HepG2 (cell line): ENCODE measurements around the gene TPP2. TPM values are rescaled to one million over a fixed set of nuclear protein-coding genes. Genes with fewer than 3 reads are reported as not detected.

Source experiments
- ATAC-seq: fragments of 200-7000 bp; cut with Tn5 transposase; 3 replicates; pipeline ENCODE4 v1.9.1; 2020; ENCODE audit warnings: mild to moderate bottlenecking, moderate library complexity
- BruUV-seq: library from RNA; stranded (reverse); fragments of 400-500 nt; replicated peaks from 2 replicates; lab custom pipeline; 2021; lab: Mats Ljungman, UMichigan
- CTCF ChIA-PET: fragments of 300-600 bp; formaldehyde crosslinking; extraction: SDS; loops from one replicate; lab custom pipeline; 2021; ENCODE audit warnings: low total read pairs, inconsistent platforms, low intra/inter-chr PET ratio; lab: Yijun Ruan, JAX
- POLR2A ChIA-PET: fragments of 350-600 bp; sonication (Branson Sonifier 250); formaldehyde crosslinking; loops from one replicate; lab custom pipeline; 2020; ENCODE audit warnings: antibody characterized with exemption, inconsistent platforms; lab: Yijun Ruan, JAX
- DNase-seq: peaks from one replicate; pipeline ENCODE4 v3.0.0-alpha.2; 2015; ENCODE audit warnings: low spot score
- FAIRE-seq: peaks from 3 replicates; lab custom pipeline; 2011; peaks lifted over from hg19 to GRCh38; lab: Jason Lieb, UNC
- H2AFZ ChIP-seq: one replicate; pipeline ENCODE4 v1.6.1; 2011; ENCODE audit warnings: low read length, inconsistent platforms
- H3K27ac ChIP-seq: fragments of 300-600 bp; 3 replicates; pipeline ENCODE4 v1.8.0; 2011; ENCODE audit warnings: mixed run types, mild to moderate bottlenecking, mixed read lengths, low read length, inconsistent platforms; ENCODE audit not compliant: insufficient read depth; ENCODE audit errors: extremely low read length
- H3K27me3 ChIP-seq, 2 experiments: fragments of 200-600 bp in 1 of 2; 2 replicates in 1 of 2; 3 replicates in 1 of 2; pipeline versions ENCODE4 v1.6.0 to v1.8.0; 2011; ENCODE audit warnings: low read length in 2 of 2, mild to moderate bottlenecking in 2 of 2, moderate library complexity in 2 of 2, inconsistent platforms in 1 of 2; ENCODE audit not compliant: insufficient read depth in 2 of 2, control insufficient read depth in 1 of 2
- H3K36me3 ChIP-seq, 2 experiments: fragments of 200-600 bp in 1 of 2; replicated peaks in 1 of 2; 2 replicates in 1 of 2; 3 replicates in 1 of 2; pipeline versions ENCODE4 v1.5.1 to v1.8.0; 2011; ENCODE audit warnings: low read length in 2 of 2, inconsistent platforms in 1 of 2; ENCODE audit not compliant: insufficient read depth in 2 of 2, control insufficient read depth in 1 of 2
- H3K4me1 ChIP-seq: 2 replicates; pipeline ENCODE4 v1.5.1; 2012; ENCODE audit warnings: low read length, inconsistent platforms; ENCODE audit not compliant: insufficient read depth
- H3K4me2 ChIP-seq: 2 replicates; pipeline ENCODE4 v1.6.0; 2011; ENCODE audit warnings: low read depth, low read length, inconsistent platforms
- H3K4me3 ChIP-seq, 3 experiments: fragments of 200-600 bp in 1 of 3; sonication (generic), shearing (Covaris generic) in 1 of 3; replicated peaks in 1 of 3; 2 replicates each; pipeline ENCODE4 v1.5.1; 2011 to 2016; ENCODE audit warnings: low read length in 3 of 3, inconsistent platforms in 2 of 3, low read depth in 2 of 3, mild to moderate bottlenecking in 2 of 3, control low read depth in 1 of 3, mixed read lengths in 1 of 3; ENCODE audit not compliant: insufficient read depth in 1 of 3
- H3K79me2 ChIP-seq: one replicate; pipeline ENCODE4 v1.6.1; 2011; ENCODE audit warnings: low read length, inconsistent platforms; ENCODE audit not compliant: insufficient read depth
- H3K9ac ChIP-seq: 2 replicates; pipeline ENCODE4 v1.6.0; 2011; ENCODE audit warnings: mild to moderate bottlenecking, low read depth, low read length, inconsistent platforms; ENCODE audit not compliant: insufficient read depth
- H3K9me3 ChIP-seq: 2 replicates; pipeline ENCODE4 v1.5.1; 2012; ENCODE audit warnings: mild to moderate bottlenecking, low read length
- H4K20me1 ChIP-seq: 2 replicates; pipeline ENCODE4 v1.6.0; 2011; ENCODE audit warnings: inconsistent platforms, mild to moderate bottlenecking, low read length, moderate library complexity; ENCODE audit not compliant: insufficient read depth
- MTF1 ChIP-seq: sonication (generic); formaldehyde crosslinking; IDR thresholded peaks from 2 replicates; pipeline ENCODE4 v1.5.0; 2020; ENCODE audit warnings: missing genetic modification reagents
- ZNF20 ChIP-seq: sonication (generic); formaldehyde crosslinking; IDR thresholded peaks from 2 replicates; pipeline ENCODE4 v1.4.0; 2020; ENCODE audit warnings: mild to moderate bottlenecking, moderate library complexity, missing genetic modification reagents
- WGBS: methylation state at CpG from one replicate; pipeline ENCODE4 v1.1.6; 2017; ENCODE audit warnings: low lambda C conversion rate; 5-methylcytosine and 5-hydroxymethylcytosine counted together
- in situ Hi-C: cut with HindIII; loops from 2 replicates; pipeline ENCODE4 v1.10.0; 2017; ENCODE audit warnings: low pct_unique_long_range_greater_than_20kb; ENCODE audit not compliant: extremely low pct_ligation_motif_present
- intact Hi-C: fragments of 100-400 bp; cut with micrococcal nuclease; formaldehyde crosslinking; loops from one replicate; pipeline ENCODE4 v1.10.0; 2022; ENCODE audit not compliant: unreplicated experiment
- polyA plus RNA-seq, 8 experiments: library from polyadenylated mRNA; depleted of rRNA in 3 of 8; stranded (reverse) in 7 of 8; unstranded in 1 of 8; fragments of >200 nt; fragmentation: Illumina TruSeq in 4 of 8; extraction: Trizol in 4 of 8; gene quantifications; 2 replicates each; pipeline versions ENCODE4 v1.2.1 to v1.2.3, GENCODE V29; 2011 to 2016; ENCODE audit warnings: low read depth in 4 of 8, missing spikeins in 1 of 8, mixed read lengths in 1 of 8; ENCODE audit not compliant: insufficient read depth in 1 of 8
- total RNA-seq, 5 experiments: library from RNA; depleted of rRNA; stranded (reverse); fragments of >200 nt; fragmentation: Illumina TruSeq; extraction: Trizol; gene quantifications; 2 replicates each; pipeline ENCODE4 v1.2.3, GENCODE V29; 2016; ENCODE audit warnings: low read depth in 1 of 5
- TF ChIP-seq, protein P1 (sequence below): sonication (generic); formaldehyde crosslinking; IDR thresholded peaks from 2 replicates; pipeline ENCODE4 v1.4.0; 2020; ENCODE audit warnings: missing genetic modification reagents, borderline replicate concordance
- TF ChIP-seq, protein P2 (sequence below): sonication (generic); formaldehyde crosslinking; IDR thresholded peaks from 2 replicates; pipeline ENCODE4 v1.5.0; 2020; ENCODE audit warnings: missing genetic modification reagents, mild to moderate bottlenecking, borderline replicate concordance
- TF ChIP-seq, protein P3 (sequence below): sonication (generic); formaldehyde crosslinking; IDR thresholded peaks from 2 replicates; pipeline ENCODE4 v1.4.0; 2020; ENCODE audit warnings: missing genetic modification reagents, low read depth, mild to moderate bottlenecking, borderline replicate concordance
- TF ChIP-seq, protein P4 (sequence below): sonication (generic); formaldehyde crosslinking; IDR thresholded peaks from 2 replicates; pipeline ENCODE4 v1.4.0; 2020; ENCODE audit warnings: mild to moderate bottlenecking, missing genetic modification reagents

Gene TPP2
- total and polyA plus RNA-seq, 2 of the 13 experiments (the other 11 are each of a cell fraction or from before 2014, with no cell fraction given) = 16.4 to 52.1 TPM

DNA sequence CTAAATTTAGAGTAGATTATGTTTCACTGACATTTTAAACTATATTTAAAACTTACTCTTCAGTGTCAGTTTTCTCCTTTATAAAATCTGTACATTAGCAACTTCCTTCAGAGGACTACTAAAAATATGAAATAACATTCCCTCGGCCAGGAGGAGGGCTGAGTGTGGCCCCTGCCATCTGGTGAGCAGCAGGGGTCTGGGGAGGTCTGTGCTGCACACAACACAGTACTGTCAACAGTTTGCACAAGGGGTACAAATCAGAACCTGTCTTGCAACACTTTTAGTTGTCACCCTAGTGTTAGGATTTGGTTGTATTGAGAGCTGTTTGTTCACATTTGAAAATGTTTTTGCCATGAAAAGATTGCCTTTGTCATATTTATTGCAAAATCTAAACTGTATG lies 48.9 kb downstream of the TPP2 start:
- POLR2A ChIA-PET = no interaction called here
- WGBS = 100% methylated on average over 1 of the region's 1 CpG
- Histone ChIP-seq H3K9ac (no peak overlapping the region), H4K20me1 (no peaks in the 10 kb centered on the region), H2AFZ (no peak overlapping the region), H3K4me2 (no peak overlapping the region), H3K4me3 (no peak overlapping the region), H3K27me3 (no peaks in the 10 kb centered on the region), H3K27ac (no peak overlapping the region), H3K79me2 (no peaks in the 10 kb centered on the region), H3K36me3 (peaks cover 12 to 57% of the 10 kb centered on the region in 2 experiments; a peak in 4 of 5 replicates), H3K4me1 (no peaks in the 10 kb centered on the region), H3K9me3 (no peaks in the 10 kb centered on the region)
- DNase-seq = no peak
- intact Hi-C loops = no loop called here
- no peak for FAIRE-seq
- CTCF ChIA-PET = no interaction called here
- BruUV-seq = no TSS peak
- in situ Hi-C loops = no loop called here
- ATAC-seq = no peak
- TF ChIP-seq ZNF20 = no peak
- TF ChIP-seq, protein P1, sequence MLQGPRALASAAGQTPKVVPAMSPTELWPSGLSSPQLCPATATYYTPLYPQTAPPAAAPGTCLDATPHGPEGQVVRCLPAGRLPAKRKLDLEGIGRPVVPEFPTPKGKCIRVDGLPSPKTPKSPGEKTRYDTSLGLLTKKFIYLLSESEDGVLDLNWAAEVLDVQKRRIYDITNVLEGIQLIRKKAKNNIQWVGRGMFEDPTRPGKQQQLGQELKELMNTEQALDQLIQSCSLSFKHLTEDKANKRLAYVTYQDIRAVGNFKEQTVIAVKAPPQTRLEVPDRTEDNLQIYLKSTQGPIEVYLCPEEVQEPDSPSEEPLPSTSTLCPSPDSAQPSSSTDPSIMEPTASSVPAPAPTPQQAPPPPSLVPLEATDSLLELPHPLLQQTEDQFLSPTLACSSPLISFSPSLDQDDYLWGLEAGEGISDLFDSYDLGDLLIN (CRISPR knock-in tag) = no peak

DNA sequence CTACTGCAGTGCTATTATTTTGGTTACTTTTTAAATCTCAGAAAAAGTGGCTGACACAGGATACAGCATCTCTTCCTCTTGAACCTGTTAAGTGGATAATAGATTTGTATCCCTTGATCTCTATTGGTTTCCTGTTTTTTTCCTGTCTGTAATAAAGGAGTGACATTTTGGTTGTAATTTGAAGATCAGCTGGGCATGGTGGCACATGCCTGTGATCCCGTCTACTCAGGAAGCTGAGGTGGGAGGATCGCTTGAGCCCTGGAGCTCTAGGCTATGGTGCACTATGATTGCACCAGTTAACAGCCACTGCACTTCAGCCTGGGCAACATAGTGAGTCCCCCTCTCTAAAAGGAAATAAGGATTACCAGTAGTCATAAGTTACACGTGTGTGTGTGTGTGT lies 51.3 kb downstream of the TPP2 start:
- 96% methylated on average over 3 of the region's 3 CpGs for WGBS
- no peak overlapping the region for H3K4me3 ChIP-seq
- TF ChIP-seq, protein P2, sequence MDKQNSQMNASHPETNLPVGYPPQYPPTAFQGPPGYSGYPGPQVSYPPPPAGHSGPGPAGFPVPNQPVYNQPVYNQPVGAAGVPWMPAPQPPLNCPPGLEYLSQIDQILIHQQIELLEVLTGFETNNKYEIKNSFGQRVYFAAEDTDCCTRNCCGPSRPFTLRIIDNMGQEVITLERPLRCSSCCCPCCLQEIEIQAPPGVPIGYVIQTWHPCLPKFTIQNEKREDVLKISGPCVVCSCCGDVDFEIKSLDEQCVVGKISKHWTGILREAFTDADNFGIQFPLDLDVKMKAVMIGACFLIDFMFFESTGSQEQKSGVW (CRISPR knock-in tag) = no peak
- no peak for TF ChIP-seq MTF1 (CRISPR knock-in tag)
- TF ChIP-seq, protein P3, sequence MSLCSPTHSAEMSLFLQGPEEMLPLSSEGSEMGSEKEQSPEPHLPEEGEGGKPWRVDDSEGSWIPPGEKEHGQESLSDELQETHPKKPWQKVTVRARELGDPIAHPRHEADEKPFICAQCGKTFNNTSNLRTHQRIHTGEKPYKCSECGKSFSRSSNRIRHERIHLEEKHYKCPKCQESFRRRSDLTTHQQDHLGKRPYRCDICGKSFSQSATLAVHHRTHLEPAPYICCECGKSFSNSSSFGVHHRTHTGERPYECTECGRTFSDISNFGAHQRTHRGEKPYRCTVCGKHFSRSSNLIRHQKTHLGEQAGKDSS (CRISPR knock-in tag) = no peak
- TF ChIP-seq, protein P4, sequence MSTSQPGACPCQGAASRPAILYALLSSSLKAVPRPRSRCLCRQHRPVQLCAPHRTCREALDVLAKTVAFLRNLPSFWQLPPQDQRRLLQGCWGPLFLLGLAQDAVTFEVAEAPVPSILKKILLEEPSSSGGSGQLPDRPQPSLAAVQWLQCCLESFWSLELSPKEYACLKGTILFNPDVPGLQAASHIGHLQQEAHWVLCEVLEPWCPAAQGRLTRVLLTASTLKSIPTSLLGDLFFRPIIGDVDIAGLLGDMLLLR (CRISPR knock-in tag) = no peak
- FAIRE-seq (no peak), DNase-seq (no peak), ATAC-seq (no peak)
- no peaks in the 10 kb centered on the region for H3K4me1 ChIP-seq
- peaks cover 10 to 48% of the 10 kb centered on the region in 2 experiments for H3K36me3 ChIP-seq
- no peak overlapping the region for H2AFZ ChIP-seq
- H3K9me3 ChIP-seq = no peaks in the 10 kb centered on the region
- intact Hi-C loops = no loop called here
- no peak overlapping the region for H3K9ac ChIP-seq
- H3K27ac ChIP-seq = no peak overlapping the region
- no peaks in the 10 kb centered on the region for H3K27me3 ChIP-seq
- H3K4me2 ChIP-seq = no peak overlapping the region
- H3K79me2 ChIP-seq = no peaks in the 10 kb centered on the region
- in situ Hi-C loops = no loop called here
- ChIA-PET CTCF (no interaction called here), POLR2A (no interaction called here)
- H4K20me1 ChIP-seq = no peaks in the 10 kb centered on the region
- BruUV-seq = no TSS peak
